IMR-90 (cell line): Measurements from ENCODE around the gene WRAP73. TPM values are rescaled to one million over a fixed set of nuclear protein-coding genes. Genes with fewer than 3 reads are reported as not detected.

Experiments
- ATAC-seq: fragments of 200-7000 bp; cut with Tn5 transposase; 2 replicates; pipeline ENCODE4 v1.9.1; 2020; ENCODE audit warnings: low read depth, mild to moderate bottlenecking, moderate library complexity
- BruUV-seq: library from RNA; stranded (reverse); fragments of 400-500 nt; replicated peaks from 2 replicates; lab custom pipeline; 2021; lab: Mats Ljungman, UMichigan
- CTCF ChIA-PET: fragments of 300-600 bp; formaldehyde crosslinking; extraction: SDS; loops from one replicate; lab custom pipeline; 2021; ENCODE audit warnings: antibody characterized with exemption; lab: Yijun Ruan, JAX
- POLR2A ChIA-PET: fragments of 300-600 bp; sonication (Branson Sonifier 250); formaldehyde crosslinking; loops from one replicate; lab custom pipeline; 2022; ENCODE audit warnings: antibody characterized with exemption; ENCODE audit not compliant: unreplicated experiment; lab: Charles Lee
- DNase-seq: peaks from one replicate; pipeline ENCODE4 v3.0.0; 2013
- H2AFZ ChIP-seq: replicated peaks from 2 replicates; pipeline ENCODE3; 2013; ENCODE audit warnings: low read length, mild to moderate bottlenecking; ENCODE audit not compliant: poor library complexity
- H2AK5ac ChIP-seq: 2 replicates; pipeline ENCODE4 v1.6.1; 2013; ENCODE audit warnings: low read depth, low read length, inconsistent platforms
- H2AK9ac ChIP-seq: replicated peaks from 2 replicates; pipeline ENCODE3; 2013; ENCODE audit warnings: mild to moderate bottlenecking, low read depth, low read length, moderate library complexity; ENCODE audit not compliant: poor library complexity
- H2BK120ac ChIP-seq: 2 replicates; pipeline ENCODE4 v1.6.1; 2013; ENCODE audit warnings: low read depth, low read length, inconsistent platforms
- H2BK15ac ChIP-seq: 3 replicates; pipeline ENCODE4 v1.6.1; 2013; ENCODE audit warnings: low read depth, low read length, inconsistent platforms
- H2BK20ac ChIP-seq: 2 replicates; pipeline ENCODE4 v1.6.1; 2013; ENCODE audit warnings: low read depth, mild to moderate bottlenecking, inconsistent platforms, low read length, moderate library complexity
- H2BK5ac ChIP-seq: 2 replicates; pipeline ENCODE4 v1.6.1; 2013; ENCODE audit warnings: mild to moderate bottlenecking, low read depth, low read length, inconsistent platforms; ENCODE audit not compliant: poor library complexity, severe bottlenecking
- H3K14ac ChIP-seq: replicated peaks from 2 replicates; pipeline ENCODE4 v1.6.1; 2013; ENCODE audit warnings: low read depth, low read length, inconsistent platforms
- H3K18ac ChIP-seq: 2 replicates; pipeline ENCODE4 v1.6.1; 2013; ENCODE audit warnings: low read depth, low read length, control low read depth
- H3K23ac ChIP-seq: 2 replicates; pipeline ENCODE4 v1.6.1; 2013; ENCODE audit warnings: low read depth, low read length, inconsistent platforms
- H3K27ac ChIP-seq: 2 replicates; pipeline ENCODE4 v1.5.1; 2013; ENCODE audit warnings: mild to moderate bottlenecking, control low read depth, low read length; ENCODE audit not compliant: insufficient read depth
- H3K27me3 ChIP-seq: 2 replicates; pipeline ENCODE4 v1.6.1; 2013; ENCODE audit warnings: low read length; ENCODE audit not compliant: control insufficient read depth, insufficient read depth
- H3K36me3 ChIP-seq: 2 replicates; pipeline ENCODE4 v1.6.1; 2013; ENCODE audit warnings: low read length, mixed read lengths; ENCODE audit not compliant: control insufficient read depth, insufficient read depth
- H3K4ac ChIP-seq: 2 replicates; pipeline ENCODE4 v1.6.1; 2013; ENCODE audit warnings: low read depth, low read length, inconsistent platforms
- H3K4me1 ChIP-seq: 2 replicates; pipeline ENCODE4 v1.6.1; 2013; ENCODE audit warnings: low read length, mixed read lengths; ENCODE audit not compliant: control insufficient read depth, insufficient read depth
- H3K4me2 ChIP-seq: 2 replicates; pipeline ENCODE4 v1.6.1; 2013; ENCODE audit warnings: low read depth, mild to moderate bottlenecking, control low read depth, low read length, moderate library complexity
- H3K4me3 ChIP-seq: 2 replicates; pipeline ENCODE4 v1.5.1; 2013; ENCODE audit warnings: low read depth, mild to moderate bottlenecking, control low read depth, low read length, moderate library complexity; ENCODE audit not compliant: insufficient read depth
- H3K56ac ChIP-seq: 2 replicates; pipeline ENCODE4 v1.6.1; 2013; ENCODE audit warnings: low read length, inconsistent platforms; ENCODE audit not compliant: insufficient read depth; ENCODE audit errors: extremely low read depth
- H3K79me1 ChIP-seq, 2 experiments: 2 replicates each; pipeline ENCODE4 v1.6.1; 2013; ENCODE audit warnings: low read length in 2 of 2, inconsistent platforms in 1 of 2, low read depth in 1 of 2
- H3K9ac ChIP-seq: 2 replicates; pipeline ENCODE4 v1.6.1; 2013; ENCODE audit warnings: low read depth, low read length, control low read depth
- H3K9me1 ChIP-seq: 2 replicates; pipeline ENCODE4 v1.6.1; 2013; ENCODE audit warnings: low read length, inconsistent platforms; ENCODE audit not compliant: insufficient read depth
- H3K9me3 ChIP-seq: 2 replicates; pipeline ENCODE4 v1.6.1; 2013; ENCODE audit warnings: low read length; ENCODE audit not compliant: control insufficient read depth, insufficient read depth
- H4K20me1 ChIP-seq: 2 replicates; pipeline ENCODE4 v1.6.1; 2013; ENCODE audit warnings: low read length, inconsistent platforms; ENCODE audit not compliant: insufficient read depth
- H4K5ac ChIP-seq: 2 replicates; pipeline ENCODE4 v1.6.1; 2013; ENCODE audit warnings: mild to moderate bottlenecking, low read depth, low read length, control low read depth
- H4K8ac ChIP-seq, 2 experiments: 2 replicates each; pipeline ENCODE4 v1.6.1; 2013; ENCODE audit warnings: low read depth in 2 of 2, low read length in 2 of 2, control low read depth in 1 of 2, inconsistent platforms in 1 of 2
- H4K91ac ChIP-seq: 2 replicates; pipeline ENCODE4 v1.6.1; 2013; ENCODE audit warnings: low read depth, low read length, inconsistent platforms; ENCODE audit not compliant: insufficient read depth
- BHLHE40 ChIP-seq: fragments of 150-350 bp; IDR thresholded peaks from 2 replicates; pipeline ENCODE4 v1.6.1; 2016; ENCODE audit warnings: mild to moderate bottlenecking, low read depth, low read length
- CEBPB ChIP-seq: IDR thresholded peaks from 2 replicates; pipeline ENCODE4 v1.6.1; 2012; ENCODE audit warnings: low read depth, low read length, improper control_type of control experiment
- CHD1 ChIP-seq: IDR thresholded peaks from 2 replicates; pipeline ENCODE4 v1.6.1; 2012; ENCODE audit warnings: low read depth, low read length, improper control_type of control experiment
- MAZ ChIP-seq: IDR thresholded peaks from 2 replicates; pipeline ENCODE4 v1.6.1; 2012; ENCODE audit warnings: low read depth, mild to moderate bottlenecking, low read length, improper control_type of control experiment, moderate library complexity, borderline replicate concordance
- MXI1 ChIP-seq: IDR thresholded peaks from 2 replicates; pipeline ENCODE4 v1.6.1; 2012; ENCODE audit warnings: low read depth, mild to moderate bottlenecking, low read length, moderate library complexity, borderline replicate concordance
- NFE2L2 ChIP-seq: fragments of 150-350 bp; IDR thresholded peaks from 2 replicates; pipeline ENCODE4 v1.6.1; 2016; ENCODE audit warnings: low read depth, mild to moderate bottlenecking, low read length
- POLR2A ChIP-seq: IDR thresholded peaks from 2 replicates; pipeline ENCODE4 v1.6.1; 2012; ENCODE audit warnings: mild to moderate bottlenecking, low read depth, low read length
- RCOR1 ChIP-seq: IDR thresholded peaks from 2 replicates; pipeline ENCODE4 v1.6.1; 2012; ENCODE audit warnings: mild to moderate bottlenecking, low read length, improper control_type of control experiment; ENCODE audit not compliant: insufficient replicate concordance
- RFX5 ChIP-seq: IDR thresholded peaks from 2 replicates; pipeline ENCODE4 v1.8.0; 2012; ENCODE audit warnings: low read depth, mild to moderate bottlenecking, low read length, moderate library complexity
- WGBS, 2 experiments: methylation state at CpG; one replicate each; pipeline versions ENCODE4 v1.1.5 to v1.1.7; 2013; ENCODE audit warnings: missing lambda C conversion rate in 2 of 2; ENCODE audit not compliant: insufficient read length in 1 of 2; ENCODE audit errors: extremely low coverage in 2 of 2; 5-methylcytosine and 5-hydroxymethylcytosine counted together
- dilution Hi-C: fragments of 300-500 bp; cut with HindIII; formaldehyde crosslinking; loops from one replicate; pipeline ENCODE4 v1.14.3; 2018; ENCODE audit warnings: low sequenced_read_pairs; ENCODE audit not compliant: unreplicated experiment
- in situ Hi-C: fragments of 300-500 bp; cut with MboI; formaldehyde crosslinking; loops from 3 replicates; pipeline ENCODE4 v1.14.3; 2019; ENCODE audit warnings: low sequenced_read_pairs, inconsistent platforms, mixed read lengths
- intact Hi-C: fragments of 100-400 bp; cut with micrococcal nuclease; formaldehyde crosslinking; loops from 2 replicates; pipeline ENCODE4 v1.10.0; 2022
- polyA plus RNA-seq, 3 experiments: library from polyadenylated mRNA; depleted of rRNA; stranded (reverse); fragments of >200 nt; gene quantifications; 2 replicates each; pipeline ENCODE4 v1.2.3, GENCODE V29; 2012; ENCODE audit warnings: low replicate concordance in 1 of 3
- total RNA-seq: library from RNA; depleted of rRNA; stranded (reverse); fragments of >200 nt; gene quantifications from 2 replicates; pipeline ENCODE4 v1.2.3, GENCODE V29; 2012
- TF ChIP-seq, protein P1 (sequence below): fragments of 150-350 bp; IDR thresholded peaks from 2 replicates; pipeline ENCODE4 v1.6.1; 2016; ENCODE audit warnings: low read depth, mild to moderate bottlenecking, low read length, moderate library complexity, borderline replicate concordance
- TF ChIP-seq, protein P2 (sequence below): conservative IDR thresholded peaks from 2 replicates; pipeline ENCODE4 v1.5.1; 2012; ENCODE audit warnings: mild to moderate bottlenecking, low read depth, low read length, improper control_type of control experiment

WRAP73 gene
- total and polyA plus RNA-seq, 2 of the 4 experiments (the other 2 are of a cell fraction) = 10.8 to 23.6 TPM

DNA sequence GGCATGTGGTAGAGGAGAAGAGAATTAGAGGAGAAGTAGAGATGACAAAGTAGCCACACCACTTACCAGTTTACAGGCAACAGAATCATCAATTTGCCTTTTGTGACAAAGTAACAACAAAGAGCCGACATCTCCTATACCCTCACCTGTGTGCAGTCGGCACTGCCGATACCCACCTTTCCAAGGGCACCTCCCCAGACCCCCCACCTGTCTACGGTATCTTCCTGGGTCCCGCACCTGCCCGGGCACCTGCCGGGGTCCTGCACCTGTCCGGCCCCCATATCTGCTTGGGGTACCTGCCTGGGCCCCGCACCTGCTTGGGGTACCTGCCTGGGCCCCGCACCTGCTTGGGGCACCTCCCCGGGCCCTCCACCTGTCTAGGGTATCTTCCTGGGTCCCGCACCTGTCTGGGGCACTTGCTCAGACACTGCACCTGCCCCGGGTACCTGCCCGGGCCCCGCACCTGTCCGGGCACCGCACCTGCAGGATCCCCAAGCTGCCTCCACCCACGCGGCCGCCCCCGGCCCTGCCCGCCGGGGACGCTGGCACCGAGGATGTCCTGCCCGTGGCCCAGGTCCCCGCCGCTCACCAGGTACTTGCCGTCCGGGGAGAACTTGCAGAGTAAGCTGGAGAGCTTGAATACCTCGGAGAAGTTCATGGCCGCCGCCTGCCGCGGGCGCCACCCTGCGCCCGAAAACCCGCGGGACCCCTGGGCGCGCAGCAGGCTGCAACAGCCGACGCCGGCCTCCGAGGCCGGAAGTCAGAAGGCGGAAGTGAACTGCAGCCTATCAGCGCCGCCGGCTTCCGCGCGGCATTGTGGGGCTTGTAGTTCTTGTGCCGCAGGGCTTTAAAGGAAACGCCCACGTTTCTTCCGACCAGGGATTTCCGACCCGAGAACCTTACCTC, at the start of gene WRAP73 (continued):
- TF ChIP-seq MAZ (no peak), POLR2A (0 out of 2 replicates have a peak, but pooled peaks have one; percentile 45), RFX5 (no peak), MXI1 (peak; percentile 44; the same call in 1 of the 2 replicates), CHD1 (no peak), RCOR1 (no peak)

DNA sequence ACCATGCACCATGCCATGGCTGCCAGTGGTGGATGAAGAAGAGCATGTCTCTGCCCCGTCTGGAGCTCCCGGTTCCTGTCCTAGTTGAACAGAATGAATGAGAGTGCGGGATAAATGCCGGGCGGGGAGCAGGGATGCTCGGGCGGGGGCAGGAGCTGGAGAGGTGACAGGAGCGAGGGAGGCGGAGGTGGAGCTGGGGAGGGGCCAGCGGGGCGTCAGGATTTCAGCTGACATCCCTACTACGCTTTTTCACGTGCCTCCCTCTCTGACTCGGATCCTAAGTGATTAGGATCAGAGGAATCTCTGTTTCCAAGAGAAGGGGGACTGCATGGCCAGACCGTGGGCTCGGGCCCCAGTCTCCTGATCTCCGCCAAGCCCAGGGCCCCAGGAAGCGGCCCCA, 49.7 kb upstream of the WRAP73 start:
- Histone ChIP-seq H3K4me3 (no peak overlapping the region), H2AK5ac (no peak overlapping the region), H3K9ac (no peak overlapping the region), H3K27ac (no peak overlapping the region), H3K27me3 (peaks cover 43% of the 10 kb centered on the region), H2AK9ac (no peak overlapping the region), H3K36me3 (no peaks in the 10 kb centered on the region), H3K4me1 (no peaks in the 10 kb centered on the region), H3K79me1 (no peaks in the 10 kb centered on the region), H3K4ac (no peak overlapping the region), H3K18ac (no peak overlapping the region), H4K91ac (no peak overlapping the region), H3K9me3 (no peaks in the 10 kb centered on the region), H2BK20ac (no peak overlapping the region), H2AFZ (no peak overlapping the region), H2BK15ac (no peak overlapping the region), H3K23ac (no peak overlapping the region), H3K14ac (no peak overlapping the region), H4K5ac (no peak overlapping the region), H2BK5ac (no peak overlapping the region), H4K8ac (no peak overlapping the region), H3K4me2 (no peak overlapping the region), H3K9me1 (no peaks in the 10 kb centered on the region), H3K56ac (no peak overlapping the region), H2BK120ac (no peak overlapping the region), H4K20me1 (no peaks in the 10 kb centered on the region)
- dilution Hi-C loops (no loop called here), intact Hi-C loops (no loop called here), in situ Hi-C loops (no loop called here)
- WGBS, 2 experiments = 16% methylated on average over 5 of the region's 18 CpGs; no CpG with 5 or more reads in 1 of the 2 experiments
- DNase-seq (no peak), ATAC-seq (no peak)
- ChIA-PET CTCF (no interaction called here), POLR2A (no interaction called here)
- no TSS peak for BruUV-seq
- no peak for TF ChIP-seq MXI1
- TF ChIP-seq, protein P1, sequence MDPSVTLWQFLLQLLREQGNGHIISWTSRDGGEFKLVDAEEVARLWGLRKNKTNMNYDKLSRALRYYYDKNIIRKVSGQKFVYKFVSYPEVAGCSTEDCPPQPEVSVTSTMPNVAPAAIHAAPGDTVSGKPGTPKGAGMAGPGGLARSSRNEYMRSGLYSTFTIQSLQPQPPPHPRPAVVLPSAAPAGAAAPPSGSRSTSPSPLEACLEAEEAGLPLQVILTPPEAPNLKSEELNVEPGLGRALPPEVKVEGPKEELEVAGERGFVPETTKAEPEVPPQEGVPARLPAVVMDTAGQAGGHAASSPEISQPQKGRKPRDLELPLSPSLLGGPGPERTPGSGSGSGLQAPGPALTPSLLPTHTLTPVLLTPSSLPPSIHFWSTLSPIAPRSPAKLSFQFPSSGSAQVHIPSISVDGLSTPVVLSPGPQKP = no peak
- TF ChIP-seq CEBPB = no peak
- TF ChIP-seq MAZ = no peak
- no peak for TF ChIP-seq NFE2L2
- TF ChIP-seq BHLHE40 = no peak
- TF ChIP-seq CHD1 = no peak
- TF ChIP-seq, protein P2, sequence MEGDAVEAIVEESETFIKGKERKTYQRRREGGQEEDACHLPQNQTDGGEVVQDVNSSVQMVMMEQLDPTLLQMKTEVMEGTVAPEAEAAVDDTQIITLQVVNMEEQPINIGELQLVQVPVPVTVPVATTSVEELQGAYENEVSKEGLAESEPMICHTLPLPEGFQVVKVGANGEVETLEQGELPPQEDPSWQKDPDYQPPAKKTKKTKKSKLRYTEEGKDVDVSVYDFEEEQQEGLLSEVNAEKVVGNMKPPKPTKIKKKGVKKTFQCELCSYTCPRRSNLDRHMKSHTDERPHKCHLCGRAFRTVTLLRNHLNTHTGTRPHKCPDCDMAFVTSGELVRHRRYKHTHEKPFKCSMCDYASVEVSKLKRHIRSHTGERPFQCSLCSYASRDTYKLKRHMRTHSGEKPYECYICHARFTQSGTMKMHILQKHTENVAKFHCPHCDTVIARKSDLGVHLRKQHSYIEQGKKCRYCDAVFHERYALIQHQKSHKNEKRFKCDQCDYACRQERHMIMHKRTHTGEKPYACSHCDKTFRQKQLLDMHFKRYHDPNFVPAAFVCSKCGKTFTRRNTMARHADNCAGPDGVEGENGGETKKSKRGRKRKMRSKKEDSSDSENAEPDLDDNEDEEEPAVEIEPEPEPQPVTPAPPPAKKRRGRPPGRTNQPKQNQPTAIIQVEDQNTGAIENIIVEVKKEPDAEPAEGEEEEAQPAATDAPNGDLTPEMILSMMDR = no peak
- no peak for TF ChIP-seq RCOR1
